Fibroblast of skin of right quadriceps (primary cell): Measurements from ENCODE around the gene TGFBR3.

Source experiments
- DNase-seq: peaks from one replicate; pipeline ENCODE4 v3.0.0-alpha.2; 2013

The TGFBR3 gene

DNA sequence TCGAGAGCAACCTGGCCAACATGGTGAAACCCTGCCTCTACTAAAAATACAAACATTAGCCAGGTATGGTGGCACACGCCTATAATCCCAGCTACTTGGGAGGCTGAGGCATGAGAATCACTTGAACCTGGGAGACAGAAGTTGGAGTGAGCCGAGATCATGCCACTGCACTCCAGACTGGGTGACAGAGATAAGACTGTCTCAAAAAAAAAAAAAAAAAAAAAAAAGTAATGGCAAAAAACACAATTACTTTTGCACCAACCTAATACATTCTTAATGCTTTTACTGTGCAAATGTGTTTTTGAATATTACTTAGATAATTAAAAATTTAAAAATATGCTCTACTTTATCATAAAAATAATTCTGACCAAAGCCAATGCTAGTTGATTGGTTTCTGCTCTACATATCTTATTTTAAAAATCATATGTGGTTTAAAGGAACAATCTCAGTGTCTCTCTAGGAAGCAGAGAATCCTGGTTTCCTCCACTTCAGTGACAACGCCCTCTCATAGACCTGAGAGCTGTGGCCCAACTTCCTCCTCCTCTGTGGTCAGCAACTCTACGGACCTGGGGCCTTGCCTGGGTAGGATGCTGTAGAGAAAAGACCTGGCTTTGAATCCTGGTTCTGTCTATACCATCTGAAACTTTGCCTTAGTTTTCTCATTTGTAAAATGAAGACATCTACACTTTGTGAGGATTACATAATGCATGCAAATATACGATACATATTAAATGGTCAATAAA, 64.7 kb downstream of the TGFBR3 start:
- no peak for DNase-seq

DNA sequence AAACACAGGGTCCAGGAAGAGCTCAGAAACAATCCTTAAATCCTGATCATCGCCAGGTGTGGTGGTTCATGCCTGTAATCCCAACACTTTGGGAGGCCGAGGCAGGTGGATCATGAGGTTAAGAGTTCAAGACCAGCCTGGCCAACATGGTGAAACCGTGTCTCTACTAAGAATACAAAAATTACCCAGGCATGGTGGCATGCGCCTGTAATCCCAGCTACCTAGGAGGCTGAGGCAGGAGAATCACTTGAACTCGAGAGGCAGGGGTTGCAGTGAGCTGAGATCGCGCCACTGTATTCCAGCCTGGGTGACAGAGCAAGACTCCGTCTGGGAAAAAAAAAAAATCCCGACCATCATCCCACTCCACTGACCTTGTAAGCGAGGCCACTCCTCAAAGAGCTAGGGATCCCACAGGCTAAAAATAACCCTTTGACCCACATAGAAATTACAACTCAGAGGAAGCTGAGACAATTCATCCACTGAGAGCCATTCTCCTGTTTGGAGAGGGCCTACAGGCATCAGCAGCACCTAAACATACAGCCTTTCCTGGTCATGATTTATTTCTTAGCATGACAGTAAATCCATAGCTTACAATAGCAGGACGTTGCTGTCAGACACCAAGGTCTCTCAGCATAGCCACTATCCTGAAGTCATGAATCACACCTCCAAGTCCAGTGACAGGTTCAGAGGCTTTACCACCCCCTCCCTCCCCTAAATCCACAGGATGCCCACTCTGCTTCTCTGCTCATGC, 66.7 kb downstream of the TGFBR3 start:
- DNase-seq = no peak

DNA sequence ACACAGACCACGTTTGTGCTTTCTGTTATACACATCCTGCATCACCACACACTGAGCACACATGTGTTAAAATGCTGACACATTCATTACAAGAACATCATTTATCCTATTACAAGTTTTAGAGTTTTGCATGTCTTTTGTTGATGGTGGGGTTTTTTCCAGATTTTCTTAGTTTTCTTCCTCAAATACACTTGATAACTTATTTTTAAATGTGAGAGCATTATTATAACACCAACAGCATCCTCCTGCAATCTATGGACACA, 67.3 kb downstream of the TGFBR3 start:
- no peak for DNase-seq

DNA sequence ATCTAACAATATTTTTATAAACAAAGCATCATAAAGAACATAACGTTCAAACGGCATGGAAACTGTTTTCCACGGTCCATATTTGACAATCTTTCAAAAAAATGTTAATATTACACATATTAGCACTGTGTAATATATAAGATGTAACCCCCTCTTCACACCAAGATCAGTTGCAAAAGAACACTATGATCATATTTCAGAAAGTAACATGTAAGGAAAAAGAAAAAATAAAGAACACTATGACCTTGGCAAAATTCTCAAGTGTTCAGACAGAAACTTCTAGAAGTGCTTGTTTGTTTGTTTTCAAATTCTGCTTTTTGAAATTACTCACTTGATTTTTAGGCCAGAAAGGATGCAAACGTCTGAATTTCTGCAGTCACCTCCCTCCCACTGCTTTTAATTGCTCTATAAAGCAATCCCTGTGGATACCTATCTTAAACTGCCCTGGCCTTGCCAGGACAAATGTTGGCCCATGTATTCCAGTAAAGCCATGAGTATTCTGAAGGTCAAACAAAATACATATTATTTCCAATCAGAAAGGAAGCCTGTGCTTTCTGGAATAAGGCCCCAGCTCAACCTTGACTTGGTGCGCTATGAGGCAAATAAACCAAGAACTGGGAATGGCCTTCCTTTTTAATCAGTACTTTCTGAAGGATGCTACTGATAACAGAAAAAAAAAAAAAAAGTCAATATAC, 68.6 kb downstream of the TGFBR3 start:
- DNase-seq = no peak

DNA sequence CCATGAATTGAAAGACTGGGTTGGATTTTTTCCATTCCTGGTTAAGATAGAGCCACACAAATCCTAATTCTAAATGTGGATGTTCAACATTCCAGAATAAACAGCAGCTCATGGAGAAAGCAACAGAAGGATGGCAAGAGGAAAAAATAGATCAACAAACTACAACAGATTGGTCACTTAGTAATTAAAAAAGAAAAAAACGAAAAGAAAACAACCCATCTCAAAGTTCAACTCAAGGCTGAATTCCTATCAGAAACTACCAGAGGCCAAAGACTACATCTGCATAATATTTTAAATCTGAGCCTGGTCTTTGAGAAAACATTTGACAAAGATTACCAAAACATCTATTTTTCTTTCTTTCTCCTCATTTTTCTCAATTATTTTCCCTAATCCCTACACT, 69.9 kb downstream of the TGFBR3 start:
- DNase-seq = no peak

DNA sequence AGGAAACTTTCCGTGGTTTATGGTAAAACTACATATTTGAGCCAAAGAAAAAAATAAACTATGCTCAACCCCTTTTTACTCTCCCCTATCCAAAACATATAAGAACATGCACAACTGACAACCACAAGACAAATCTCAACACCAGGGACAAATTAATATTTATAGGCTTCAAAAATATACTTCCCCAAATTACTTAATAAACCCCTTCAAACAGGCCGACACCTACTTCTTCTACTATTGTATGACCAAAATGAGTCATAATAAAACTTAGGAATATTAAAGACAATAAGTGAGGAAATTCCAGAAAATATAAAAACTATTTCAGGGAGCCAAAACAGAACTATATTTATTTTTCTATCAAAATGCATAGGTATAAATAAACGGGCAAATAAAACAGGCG, 71.5 kb downstream of the TGFBR3 start:
- no peak for DNase-seq

DNA sequence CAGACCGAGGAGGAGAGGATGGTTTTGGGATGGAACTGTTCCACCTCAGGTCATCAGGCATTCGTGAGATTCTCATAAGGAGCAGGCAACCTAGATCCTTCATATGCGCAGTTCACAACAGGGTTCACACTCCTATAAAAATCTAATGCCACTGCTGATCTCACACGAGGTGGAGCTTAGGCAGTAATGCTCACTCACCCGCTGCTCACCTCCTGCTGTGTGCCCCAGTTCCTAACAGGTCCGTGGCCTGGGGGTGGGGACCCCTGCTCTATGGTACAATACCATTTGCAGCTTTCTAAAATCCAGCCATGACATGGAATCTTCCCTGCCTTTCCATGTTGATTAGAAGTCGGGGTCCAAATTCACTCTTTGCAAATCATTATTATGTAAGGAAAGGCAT, 72.1 kb downstream of the TGFBR3 start:
- DNase-seq = no peak

DNA sequence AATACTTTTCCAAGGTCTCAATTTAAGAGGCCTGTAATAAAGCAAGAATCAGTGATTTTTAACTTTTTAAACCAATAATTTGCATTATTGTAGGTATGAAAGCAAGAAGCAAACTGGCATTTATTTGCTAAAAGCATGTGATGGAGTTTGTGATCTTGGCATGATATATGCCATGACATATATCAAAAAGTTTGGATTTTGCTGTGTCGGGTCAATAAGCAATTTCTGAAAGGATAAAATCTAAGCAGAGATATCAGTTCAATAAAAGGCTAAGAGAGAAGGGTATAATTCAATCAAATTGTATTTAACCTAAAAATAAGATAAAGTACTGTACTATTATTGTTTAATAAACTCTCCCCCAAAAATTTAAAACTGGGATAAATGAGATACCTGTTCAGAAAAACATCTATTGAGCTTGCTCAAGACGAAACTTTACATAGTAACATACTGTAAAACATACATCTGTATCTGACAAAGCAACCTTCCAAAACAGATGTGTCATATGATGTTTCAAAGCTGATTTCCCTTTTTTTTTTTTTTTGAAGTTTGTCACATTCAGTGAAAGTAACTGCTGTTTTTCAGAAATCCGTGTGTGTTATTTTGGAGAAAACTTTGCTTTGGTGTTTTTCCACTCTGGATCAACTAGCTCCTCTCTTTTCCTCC, 74.5 kb downstream of the TGFBR3 start:
- DNase-seq = no peak

DNA sequence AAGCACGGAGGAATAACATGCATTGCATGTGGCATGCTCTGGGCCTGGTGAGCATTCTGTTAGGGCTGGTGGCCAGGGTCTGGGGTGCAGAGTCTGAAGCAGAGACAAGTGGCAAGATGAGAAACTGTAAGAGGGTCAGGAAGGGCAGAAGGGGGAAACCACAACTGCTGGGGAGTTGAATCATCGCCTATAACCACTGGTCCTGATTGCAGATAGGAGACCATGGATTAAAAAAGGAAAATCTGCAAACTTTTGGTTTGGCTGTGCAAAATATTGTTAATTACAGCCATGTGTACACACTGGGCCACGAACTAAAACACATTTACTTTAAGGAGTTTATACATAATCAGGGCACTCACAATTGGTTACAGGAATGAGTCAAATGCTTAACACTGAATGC, 76.6 kb downstream of the TGFBR3 start:
- peak; percentile 83 for DNase-seq

DNA sequence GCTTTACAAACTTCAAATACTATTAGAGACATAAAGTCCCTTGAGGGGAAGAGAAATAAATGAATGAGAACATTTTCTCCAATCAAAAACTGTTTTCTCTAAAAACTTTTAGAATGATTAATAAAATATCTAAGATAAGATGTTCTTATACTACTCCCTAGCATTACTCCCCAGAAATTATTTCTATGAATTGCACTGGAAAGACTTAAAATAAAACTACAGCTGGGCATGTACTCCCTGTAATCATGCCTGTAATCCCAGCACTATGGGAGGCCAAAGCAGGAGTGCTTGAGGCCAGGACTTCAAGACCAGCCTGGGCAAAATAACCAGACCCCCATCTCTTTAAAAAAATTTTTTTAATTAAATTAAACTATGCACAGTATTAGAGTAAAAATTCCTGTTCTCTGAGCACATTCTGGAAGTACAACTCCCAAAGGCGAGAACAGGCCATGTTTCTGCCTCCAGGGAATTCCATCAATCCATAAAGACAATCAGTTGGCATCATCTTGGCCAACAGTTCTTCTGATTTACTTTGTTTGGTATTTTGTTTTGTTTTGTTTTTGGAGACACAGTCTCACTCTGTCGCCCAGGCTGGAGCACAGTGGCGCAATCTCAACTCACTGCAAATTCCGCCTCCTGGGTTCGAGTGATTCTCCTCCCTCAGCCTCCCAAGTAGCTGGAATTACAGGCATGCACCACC, 77.9 kb downstream of the TGFBR3 start:
- DNase-seq = no peak

DNA sequence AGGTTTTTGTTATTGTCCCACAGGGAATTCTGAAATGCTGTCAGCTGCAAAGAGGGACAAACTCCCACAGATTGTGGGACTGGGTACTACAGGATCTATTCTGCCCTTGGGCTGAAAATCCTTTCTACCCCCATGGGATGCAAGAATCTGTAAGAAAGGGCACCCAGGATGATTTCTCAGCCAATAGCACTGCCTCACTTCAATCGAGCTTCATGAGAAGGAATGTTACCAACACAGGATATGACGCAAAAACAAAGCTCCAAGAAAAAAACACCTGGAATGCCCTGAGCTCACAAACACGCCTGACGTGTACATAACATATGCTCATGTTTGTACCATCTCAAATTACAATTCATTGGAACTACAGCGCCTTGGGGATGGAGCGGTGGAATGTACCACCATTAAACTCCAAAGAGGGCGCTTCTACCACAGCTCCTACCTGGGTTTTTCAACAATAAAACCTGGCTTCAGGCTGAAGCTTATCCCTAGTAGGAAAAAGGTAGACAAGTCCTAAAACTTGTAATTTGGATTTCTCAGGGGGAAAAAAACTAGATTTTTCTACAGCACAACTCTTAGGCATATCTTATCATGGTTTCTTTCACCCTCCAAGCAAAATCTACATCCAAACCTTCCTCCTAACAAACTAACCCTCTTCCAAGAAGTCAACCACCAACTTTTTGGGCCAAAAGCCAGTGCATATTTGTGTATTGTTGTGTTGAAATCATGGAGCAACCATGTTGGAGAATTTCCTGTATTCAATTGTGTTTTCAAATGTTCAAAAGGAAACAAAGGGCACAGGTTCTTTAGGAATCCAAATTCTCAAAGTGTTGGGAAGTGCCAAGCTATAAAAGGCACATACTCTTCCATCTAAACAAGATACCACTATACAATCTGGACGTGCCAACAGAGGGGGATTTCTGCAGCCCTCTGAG, 78.9 kb downstream of the TGFBR3 start:
- DNase-seq = peak; percentile 87

DNA sequence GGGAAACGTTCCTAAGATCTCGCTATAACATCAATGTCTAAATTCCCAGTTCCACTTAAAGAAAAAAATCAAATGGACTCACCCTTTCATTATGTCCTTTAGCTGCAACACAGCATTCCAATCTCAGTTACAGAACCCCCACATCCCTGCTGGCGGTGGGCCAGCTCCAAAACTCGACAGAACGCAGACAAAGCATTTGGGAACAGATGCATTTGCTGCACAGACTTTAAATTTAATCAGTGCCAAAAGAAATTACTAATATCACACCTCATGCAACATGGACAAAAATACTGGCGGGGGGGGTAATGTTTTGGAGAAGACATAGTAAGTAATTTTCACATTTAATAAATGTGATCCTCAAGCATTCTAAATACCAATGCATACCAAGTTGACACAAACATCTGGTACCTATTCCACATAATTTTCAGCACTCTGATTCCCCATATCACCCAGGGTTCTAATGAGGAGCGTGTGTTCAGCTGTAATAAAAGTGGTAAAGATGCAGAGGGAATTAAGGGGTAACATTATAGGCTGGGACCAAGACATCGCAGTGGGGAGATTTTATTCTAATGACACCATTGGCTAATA, 79.7 kb downstream of the TGFBR3 start:
- peak; percentile 84 for DNase-seq

DNA sequence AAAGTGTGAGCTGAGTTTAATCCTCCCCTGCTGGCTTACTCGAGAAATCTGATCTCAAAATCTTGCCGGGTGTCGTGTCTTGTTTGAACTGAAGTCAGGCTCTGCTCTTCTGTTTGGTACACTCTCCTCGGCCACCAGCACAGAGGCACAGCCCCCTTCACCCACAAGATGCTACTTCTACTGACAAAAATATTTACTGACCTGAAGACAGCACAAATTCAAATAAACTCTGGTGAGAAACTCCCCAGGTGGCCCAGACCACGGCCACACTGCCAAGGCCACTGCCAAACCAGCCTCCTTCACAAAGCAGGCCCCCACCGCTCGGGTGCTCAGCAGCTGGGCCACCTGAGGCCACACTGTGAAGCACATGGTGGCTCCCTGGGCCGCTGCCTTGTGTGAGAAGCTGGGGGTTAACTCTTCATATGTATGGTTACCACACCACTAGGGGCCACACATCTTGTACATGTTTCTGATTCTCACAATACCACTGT, 80.6 kb downstream of the TGFBR3 start:
- peak; percentile 37 for DNase-seq

DNA sequence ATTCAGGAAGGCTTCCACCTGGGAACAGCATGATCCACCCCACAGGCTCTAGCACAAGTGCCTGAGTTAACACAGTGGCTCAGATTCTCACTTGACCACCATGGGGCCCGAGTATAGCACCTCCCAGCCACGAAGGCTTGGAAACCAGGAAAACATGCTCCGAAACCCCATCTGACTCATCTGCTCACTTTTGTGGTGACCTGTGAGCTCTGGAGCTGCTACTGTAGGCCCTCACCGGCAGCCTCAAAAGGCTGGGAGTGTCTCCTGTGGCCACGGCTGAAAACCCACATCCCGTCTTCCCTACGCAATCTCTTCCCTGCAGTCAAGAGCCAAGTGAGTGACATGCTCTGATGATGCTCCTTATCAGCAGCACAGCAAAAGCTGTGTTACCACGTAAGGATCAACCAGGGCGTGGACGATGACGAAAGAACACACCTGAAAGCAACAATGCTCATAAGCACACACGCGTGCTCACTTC, 81.4 kb downstream of the TGFBR3 start:
- peak; percentile 71 for DNase-seq

DNA sequence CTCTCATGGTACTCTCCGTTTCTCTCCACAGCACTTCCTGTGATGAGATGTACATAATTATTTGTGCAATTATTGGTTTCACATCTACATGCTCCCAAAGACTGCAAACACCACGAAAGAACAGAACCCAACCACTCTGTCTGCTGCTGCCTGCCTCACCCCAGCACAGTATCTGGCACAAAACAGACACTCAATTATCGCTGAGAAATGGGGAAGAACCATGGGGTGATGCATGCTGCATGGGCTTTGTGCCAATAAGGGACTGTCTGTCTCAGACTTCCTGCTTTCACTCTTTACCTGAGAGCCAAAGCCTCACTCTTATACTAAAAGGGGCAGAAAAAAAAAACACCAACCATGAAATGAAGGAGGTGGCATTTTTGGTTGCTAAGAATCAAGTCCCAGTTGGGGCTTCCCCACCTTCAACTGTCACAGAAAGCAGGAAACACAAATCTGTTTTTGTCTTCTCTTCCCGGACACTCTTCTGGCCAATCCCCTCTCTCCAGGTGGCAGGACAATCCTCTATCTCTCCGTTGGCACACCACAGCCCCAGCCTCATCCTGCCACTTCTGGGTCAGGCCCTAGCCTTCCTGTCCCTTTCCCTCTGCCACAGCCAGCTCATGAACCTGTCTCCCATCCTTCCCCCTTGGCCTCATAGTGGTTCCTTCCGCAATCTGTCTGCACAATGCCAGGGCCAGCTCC, 82.0 kb downstream of the TGFBR3 start:
- no peak for DNase-seq

DNA sequence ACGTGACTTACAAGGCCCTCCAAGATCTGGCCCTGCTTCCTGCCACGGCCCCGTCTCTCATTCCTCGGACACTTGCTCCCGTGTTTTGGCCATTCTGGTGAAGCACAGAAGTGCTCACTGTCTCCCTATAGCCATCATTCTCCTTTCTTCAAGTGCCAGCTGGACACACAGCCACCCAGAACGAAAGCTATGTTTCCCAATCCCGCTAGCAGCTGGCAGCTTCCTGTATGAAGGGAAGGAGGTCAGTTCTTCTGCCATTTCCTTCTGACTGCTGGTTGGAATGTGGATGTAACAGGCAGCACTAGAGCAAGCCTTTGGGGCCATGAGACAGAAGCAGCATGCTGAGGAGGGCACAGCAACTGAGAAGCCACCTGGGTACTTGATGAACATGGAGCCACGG, 82.8 kb downstream of the TGFBR3 start:
- no peak for DNase-seq

DNA sequence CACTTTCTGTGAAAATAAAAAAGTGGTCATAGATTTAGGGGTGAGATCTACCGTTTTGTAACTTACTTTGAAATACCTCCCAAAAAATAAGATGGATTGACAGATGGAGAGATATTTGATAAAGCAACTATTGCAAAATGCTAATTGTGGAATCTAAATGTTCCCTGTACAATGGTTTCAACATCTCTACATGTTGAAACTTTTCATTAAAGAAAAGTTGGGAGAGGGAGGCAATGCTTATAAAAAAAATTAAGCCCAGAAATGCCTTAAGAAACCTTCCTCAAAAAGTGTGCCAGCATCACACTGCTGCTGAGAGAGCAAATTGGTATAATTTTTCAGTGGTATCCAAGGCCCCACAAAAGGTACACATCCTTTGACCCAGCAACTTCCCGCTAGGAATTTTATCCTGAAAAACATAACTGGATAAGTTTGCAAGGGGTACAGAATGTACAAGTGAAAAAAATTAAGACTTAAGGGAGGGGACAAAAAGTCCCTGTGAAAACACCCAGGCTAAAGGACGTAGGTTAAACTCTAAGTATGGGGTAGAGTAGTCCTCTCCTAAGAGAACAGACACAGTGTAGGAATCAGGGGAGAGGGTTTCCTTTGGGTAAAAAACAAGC, 84.3 kb downstream of the TGFBR3 start:
- no peak for DNase-seq

DNA sequence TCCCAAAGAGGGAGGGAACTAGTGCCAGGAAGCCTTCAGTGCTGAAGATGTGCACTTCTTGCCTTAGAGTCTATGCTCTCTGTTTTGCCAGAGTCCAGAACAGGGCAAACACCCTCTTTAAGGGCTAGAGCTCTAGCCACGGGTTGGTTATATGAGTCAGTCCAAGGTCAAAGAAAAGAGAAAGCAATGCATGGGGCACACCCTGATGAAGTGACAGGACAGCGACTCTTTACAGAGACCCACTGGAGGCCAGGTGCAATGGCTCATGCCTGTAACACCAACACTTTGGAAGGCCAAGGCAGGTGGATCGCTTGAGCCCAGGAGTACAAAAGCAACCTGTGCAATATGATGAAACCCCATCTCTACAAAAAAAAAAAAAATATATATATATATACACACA, 86.1 kb downstream of the TGFBR3 start:
- no peak for DNase-seq

DNA sequence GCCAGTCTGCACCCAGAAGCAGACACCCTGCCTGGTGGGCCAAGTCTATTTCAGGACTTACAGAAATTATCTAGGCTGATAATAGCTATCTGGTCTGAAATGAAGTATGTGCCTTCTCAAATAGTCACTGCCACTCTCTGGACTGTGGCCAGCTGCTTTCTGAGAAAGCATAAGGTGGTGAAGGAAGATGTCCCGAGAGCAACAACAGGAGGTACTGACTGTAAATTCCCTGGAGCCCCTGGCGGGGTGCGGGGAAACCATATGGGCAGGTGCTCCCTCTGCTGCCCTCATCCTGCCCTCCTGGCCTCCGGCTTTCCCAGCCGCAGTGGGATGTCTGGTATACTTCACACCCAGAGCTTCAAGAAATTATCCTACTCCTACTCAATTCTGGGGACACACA, 86.8 kb downstream of the TGFBR3 start:
- no peak for DNase-seq

DNA sequence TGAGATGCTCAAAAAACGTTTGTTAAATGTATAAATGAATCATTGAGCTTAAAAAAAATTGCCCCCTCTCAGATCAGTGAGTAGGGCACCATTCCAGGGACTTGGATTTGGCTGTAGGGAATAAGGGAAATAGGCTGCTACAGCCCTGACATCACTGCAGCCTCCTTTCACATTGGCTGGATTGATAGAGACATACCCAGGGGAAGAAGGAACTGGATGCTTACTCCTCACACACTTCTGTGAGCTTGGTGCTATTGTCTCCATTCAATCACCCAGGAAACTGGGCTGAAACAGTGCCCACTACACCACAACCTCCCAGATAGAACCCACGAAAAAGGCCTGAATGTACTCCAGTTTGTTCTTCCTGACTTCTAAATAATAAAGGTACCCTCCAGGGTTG, 87.2 kb downstream of the TGFBR3 start:
- DNase-seq = peak; percentile 34
